Pancreas (tissue), 10 donors: ENCODE measurements around the gene LMBRD1. TPM values are rescaled to one million over a fixed set of nuclear protein-coding genes. Genes with fewer than 3 reads are reported as not detected.

ENCODE experiments used
- ATAC-seq, 4 donors: fragments of 200-7000 bp; cut with Tn5 transposase; one replicate each; pipeline versions ENCODE4 v1.8.0 to v1.9.1; 2020; ENCODE audit warnings: mild to moderate bottlenecking in 4 of 4, moderate library complexity in 4 of 4
- DNase-seq, 6 donors: peaks; one replicate each; pipeline ENCODE4 v3.0.0-alpha.2; 2020
- FAIRE-seq: peaks from 2 replicates; lab custom pipeline; 2012; peaks lifted over from hg19 to GRCh38; lab: Jason Lieb, UNC
- H3K27ac ChIP-seq, 4 donors: fragments of 200-600 bp; sonication (generic); 1 replicate in 3 of 4; 2 replicates in 1 of 4; pipeline versions ENCODE4 v1.5.0 to v1.8.0; 2020
- H3K27me3 ChIP-seq, 4 donors: fragments of 200-600 bp; one replicate each; pipeline ENCODE4 v1.8.0; 2021
- H3K36me3 ChIP-seq, 3 donors: fragments of 200-600 bp; sonication (generic) in 1 of 3; one replicate each; pipeline versions ENCODE4 v1.5.0 to v1.8.0; 2020 to 2021
- H3K4me1 ChIP-seq, 3 donors: fragments of 200-600 bp; one replicate each; pipeline ENCODE4 v1.8.0; 2021
- H3K4me3 ChIP-seq, 4 donors: fragments of 200-600 bp; sonication (generic) in 2 of 4; one replicate each; pipeline versions ENCODE4 v1.5.0 to v1.8.0; 2020 to 2021
- H3K9me3 ChIP-seq, 4 donors: fragments of 200-600 bp; one replicate each; pipeline ENCODE4 v1.8.0; 2021
- CTCF ChIP-seq, 4 donors: fragments of 200-600 bp; sonication (generic) in 3 of 4; IDR thresholded peaks; one replicate each; pipeline versions ENCODE4 v1.5.0 to v1.8.0; 2021; ENCODE audit warnings: antibody characterized with exemption in 4 of 4
- WGBS, 2 donors: extraction: QIAGEN DNeasy Blood & Tissue Kit; methylation state at CpG; one replicate each; pipeline ENCODE4 v1.1.7; 2013; 5-methylcytosine and 5-hydroxymethylcytosine counted together
- intact Hi-C, 3 donors: fragments of 100-400 bp; cut with DNase I; formaldehyde crosslinking; loops; one replicate each; pipeline versions ENCODE4 v1.11.1 to v1.14.2; 2022
- polyA plus RNA-seq, 2 donors: library from polyadenylated mRNA; stranded (reverse); fragments of 200-250 nt; gene quantifications; one replicate each; pipeline ENCODE4 v1.2.3, GENCODE V29; 2013
- total RNA-seq, 6 donors: library from RNA; stranded (reverse); fragmentation: NEBNext Ultra II Directional in 4 of 6; extraction: Animal tissue kit (Norgen Biotek cat#: 25700) in 4 of 6; gene quantifications; one replicate each; pipeline versions ENCODE4 v1.2.1 to v1.2.4, GENCODE V29; 2021 to 2023
- donor health status: healthy with polysubstance abuse.
- donor health status: DM: no; HTN: no; CAD: no; lungs with moderate emphysema.
- donor health status: DM: no; HTN: no; CAD: no.
- donor health status: control.
- donor health status: control.
- donor health status: Bipolar disorder and iron deficiency.
- donor health status: DM: yes; HTN: yes; CAD: no.
- donor health status: DM: no; HTN: no; CAD: no.
- donor health status: DM: no; HTN: no; CAD: no.
- donor health status: DM: yes; HTN: yes; CAD: no.

LMBRD1 gene
- total and polyA plus RNA-seq, 8 donors = 16.5 to 50.5 (median 38.7) TPM

- Histone ChIP-seq H3K9me3 (no peaks in the 10 kb centered on the region), H3K36me3 (no peaks in the 10 kb centered on the region), H3K4me3 (no peak overlapping the region), H3K27ac (no peak overlapping the region), H3K4me1 (no peaks in the 10 kb centered on the region), H3K27me3 (no peaks in the 10 kb centered on the region)
- 65 to 80% methylated on average over 2 of the region's 2 CpGs for WGBS, 2 donors
- DNase-seq (no peak), FAIRE-seq (no peak), ATAC-seq (no peak)
- TF ChIP-seq CTCF (IDR thresholded peaks at IDR 0.05) = no peak
- intact Hi-C loops = no loop called here
Observed at GRCh38 chr6:69624944-69625343, 171.9 kb downstream of the LMBRD1 start.

Other genes starting within 250 kb of the LMBRD1 start
- gene COL19A1, start 69.5 kb upstream of the LMBRD1 start, total RNA-seq = under 1 TPM; 0.20 to 0.86 (median 0.54) TPM
- gene COL19A1, start 69.5 kb upstream of the LMBRD1 start, polyA plus RNA-seq = under 1 TPM; 0.04 to 0.19 TPM